NB4 (cell line): ENCODE results near the gene WDR38.

Experiments
- DNase-seq: peaks from one replicate; pipeline ENCODE4 v3.0.0; 2010; ENCODE audit warnings: low read depth
- H3K4me3 ChIP-seq: one replicate; pipeline ENCODE4 v1.5.1; 2011; ENCODE audit warnings: mild to moderate bottlenecking, low read depth, low read length, moderate library complexity
- CTCF ChIP-seq: IDR thresholded peaks from one replicate; pipeline ENCODE4 v1.5.1; 2012; ENCODE audit warnings: low read depth, low read length
- MAX ChIP-seq: IDR thresholded peaks from 2 replicates; pipeline ENCODE4 v1.6.1; 2011; ENCODE audit warnings: low read depth, low read length
- MYC ChIP-seq: IDR thresholded peaks from 2 replicates; pipeline ENCODE4 v1.6.1; 2011; ENCODE audit warnings: low read depth, low read length
- POLR2A ChIP-seq: IDR thresholded peaks from 2 replicates; pipeline ENCODE4 v1.6.1; 2011; ENCODE audit warnings: mild to moderate bottlenecking; ENCODE audit not compliant: insufficient read length; ENCODE audit errors: extremely low read depth

Gene WDR38

GRCh38 chr9:124877021-124877782 lies 23.9 kb downstream of the WDR38 start:
- H3K4me3 ChIP-seq: no peak overlapping the region
- TF ChIP-seq MYC (no peak), CTCF (no peak), POLR2A (no peak), MAX (no peak)
- DNase-seq: no peak

- TF ChIP-seq POLR2A: no peak
- TF ChIP-seq MYC: no peak
- no peak for TF ChIP-seq MAX
- no peak for TF ChIP-seq CTCF
- DNase-seq: no peak
Measured at GRCh38 chr9:124878021-124878420, 24.8 kb downstream of the WDR38 start.

GRCh38 chr9:124878518-124878917 lies 25.3 kb downstream of the WDR38 start:
- TF ChIP-seq CTCF: no peak
- TF ChIP-seq MYC: no peak
- no peak for TF ChIP-seq MAX
- TF ChIP-seq POLR2A: no peak
- H3K4me3 ChIP-seq: no peak overlapping the region
- no peak for DNase-seq

More at GRCh38 chr9:124878021-124878420, 24.8 kb downstream of the WDR38 start:
- H3K4me3 ChIP-seq: no peak overlapping the region

- no peak for DNase-seq
- TF ChIP-seq MAX (no peak), POLR2A (no peak), MYC (no peak), CTCF (no peak)
- H3K4me3 ChIP-seq: no peak overlapping the region
Measured at GRCh38 chr9:124879226-124879625, 26.0 kb downstream of the WDR38 start.

GRCh38 chr9:124880501-124880900 lies 27.2 kb downstream of the WDR38 start:
- TF ChIP-seq MYC (no peak), POLR2A (no peak), CTCF (no peak), MAX (no peak)
- no peak overlapping the region for H3K4me3 ChIP-seq
- DNase-seq: no peak
